OCI-M1 (cell line): ENCODE measurements around the gene BBS12.
A peak's percentile ranks its signal among the peaks of the same experiment; 100 is the strongest.

Experiments used
- DNase-seq: peaks from one replicate; lab custom pipeline; 2025; lab: John Stamatoyannopoulos, UW

BBS12 gene

GRCh38 chr4:122732329-122733026 lies at the start of gene BBS12:
Gene BBS12 (plus strand): TSS chr4:122732704. CDS start chr4:122741893, 9,189 bp downstream.
- DNase-seq, result peak; percentile 100

GRCh38 chr4:122686691-122687090 lies 45.8 kb upstream of the BBS12 start:
- no peak for DNase-seq

DNA sequence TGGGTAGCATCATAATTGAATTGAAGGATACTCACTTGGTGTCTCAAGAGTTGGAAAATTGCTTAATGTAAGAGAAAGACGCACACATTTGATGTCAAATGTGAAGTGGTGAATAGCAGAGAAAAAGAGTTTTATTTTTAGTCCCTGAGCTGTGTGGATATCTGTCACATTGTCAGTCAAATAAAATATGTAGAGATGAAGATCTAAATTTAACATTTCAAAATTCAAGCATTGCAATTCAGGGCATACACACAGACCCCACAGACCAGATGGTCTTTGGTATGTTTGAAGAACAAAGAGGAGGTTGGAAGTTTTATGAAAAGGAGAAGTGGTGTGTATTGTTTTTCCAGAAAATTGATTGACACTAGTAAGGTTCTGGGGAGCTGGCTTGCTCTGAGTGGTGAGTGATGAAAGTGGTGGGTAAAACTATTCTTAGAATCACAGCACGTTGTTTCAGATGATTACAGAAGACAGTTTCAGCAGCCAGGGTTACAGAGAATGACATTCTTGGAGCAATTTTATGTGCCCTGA lies 44.9 kb upstream of the BBS12 start:
- DNase-seq, result peak; percentile 91

- no peak for DNase-seq
Observed at GRCh38 chr4:122688529-122689140, 43.9 kb upstream of the BBS12 start.

DNA sequence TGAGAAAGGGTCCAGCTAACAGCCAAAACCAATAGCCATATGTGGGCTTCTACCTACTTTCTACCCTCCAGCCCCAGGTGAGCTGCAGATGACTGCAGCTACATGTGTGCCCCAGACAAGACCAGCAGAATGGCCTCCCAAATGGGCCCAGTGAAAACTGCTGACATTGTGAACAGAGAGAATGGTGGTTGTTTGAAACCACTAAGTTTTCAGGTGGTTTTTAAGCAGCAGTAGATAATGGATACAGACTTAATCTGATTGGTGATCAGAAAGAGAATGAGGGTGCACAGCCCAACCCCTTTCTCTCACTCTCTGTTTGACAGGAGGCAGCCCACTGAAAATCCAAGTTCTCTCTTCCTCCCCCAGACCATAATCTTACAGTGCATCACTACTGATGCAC lies 42.5 kb upstream of the BBS12 start:
- no peak for DNase-seq

DNA sequence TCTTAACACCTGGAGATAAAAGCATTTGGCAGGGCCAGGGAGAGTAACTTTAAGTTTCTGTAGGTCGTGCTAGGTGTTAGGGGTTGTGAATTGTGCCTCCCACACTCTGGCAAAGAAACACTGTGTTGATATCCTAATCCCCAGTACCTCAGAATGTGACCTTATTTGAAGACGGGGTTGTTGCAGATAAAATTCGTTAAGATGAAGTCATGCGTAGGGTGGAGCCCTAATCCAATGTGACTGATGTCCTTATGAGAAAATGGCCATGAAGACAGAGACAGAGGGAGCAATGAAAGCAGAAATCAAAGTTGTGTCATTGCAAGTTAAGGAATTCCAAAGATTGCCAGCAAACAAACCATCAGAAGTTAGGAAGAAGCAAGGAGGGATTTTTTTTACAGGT lies 40.5 kb upstream of the BBS12 start:
- peak; percentile 52 for DNase-seq

GRCh38 chr4:122692641-122693520 lies 39.6 kb upstream of the BBS12 start:
- DNase-seq, result no peak

DNA sequence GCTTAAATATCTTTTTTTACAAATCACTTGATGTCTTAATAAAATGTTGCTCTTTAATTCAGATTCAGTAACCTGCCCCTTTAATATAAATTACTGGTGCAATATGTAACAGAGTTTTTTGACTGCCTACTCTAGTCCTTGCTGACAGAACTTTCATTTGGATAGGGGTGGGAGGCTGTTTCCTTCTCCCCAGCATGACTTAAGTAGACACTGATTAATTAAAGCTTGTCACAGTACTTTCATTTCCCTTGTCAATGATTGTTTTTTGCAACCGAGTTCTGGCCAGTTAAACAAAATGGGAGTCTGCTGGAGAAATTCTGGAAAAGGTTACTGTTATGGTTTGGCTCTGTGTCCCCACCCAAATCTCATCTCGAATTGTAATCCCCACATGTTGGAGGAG lies 37.3 kb upstream of the BBS12 start:
- DNase-seq, result no peak

GRCh38 chr4:122700178-122700725 lies 32.3 kb upstream of the BBS12 start:
- no peak for DNase-seq

DNA sequence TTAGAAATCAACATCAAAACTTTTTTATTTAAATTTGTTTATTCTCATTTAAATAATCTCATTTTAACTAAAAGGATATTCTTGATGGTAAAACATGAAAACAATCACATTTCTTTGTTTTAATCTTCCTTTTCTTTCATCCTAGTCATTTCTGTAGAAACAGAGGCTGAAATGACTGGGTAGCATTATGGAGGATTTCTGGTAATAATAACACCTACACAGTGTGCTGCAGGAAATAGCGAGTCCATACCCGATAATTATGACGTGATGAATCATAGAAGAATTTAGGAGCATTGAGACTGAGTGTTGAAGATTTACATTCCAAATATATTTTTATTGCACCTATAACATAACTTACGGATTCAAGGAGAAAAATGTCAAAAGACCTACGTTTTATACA lies 31.4 kb upstream of the BBS12 start:
- no peak for DNase-seq

DNA sequence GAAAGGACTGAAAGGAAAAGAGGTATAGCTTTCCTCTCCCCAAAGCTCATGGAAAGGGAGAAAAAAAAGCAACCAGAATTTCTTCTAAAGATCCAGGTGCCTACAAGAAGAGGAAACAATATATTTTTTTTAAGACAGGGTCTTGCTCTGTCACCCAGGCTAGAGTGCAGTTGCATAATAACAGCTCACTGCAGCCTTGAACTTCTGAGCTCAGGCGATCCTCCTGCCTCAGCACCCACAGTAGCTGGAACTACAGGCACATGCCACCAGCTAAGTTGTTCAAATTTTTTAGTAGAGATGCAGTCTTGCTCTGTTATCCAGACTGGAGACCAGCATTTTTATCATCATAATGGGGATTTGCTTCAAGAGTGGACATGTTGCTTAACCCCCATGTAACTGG lies 30.5 kb upstream of the BBS12 start:
- no peak for DNase-seq

DNA sequence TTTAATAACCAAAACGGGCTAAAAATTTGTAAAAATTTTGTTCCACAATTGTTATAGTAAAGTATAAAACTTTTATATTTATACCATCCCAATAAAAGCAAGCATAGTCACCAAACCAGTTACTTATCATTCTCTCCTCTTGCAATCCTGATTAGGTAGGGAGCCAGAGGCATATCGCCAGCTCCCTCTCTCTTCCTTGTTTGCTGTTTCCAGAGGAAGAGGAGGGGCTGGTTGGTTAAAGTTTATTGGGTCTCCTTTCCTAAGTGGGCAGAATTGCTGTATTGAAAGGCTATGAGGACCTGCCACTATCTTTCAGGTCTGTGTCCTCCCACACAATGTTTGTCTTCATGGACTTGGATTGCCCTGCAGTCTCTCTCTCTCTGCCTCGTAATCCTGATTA lies 29.6 kb upstream of the BBS12 start:
- no peak for DNase-seq

GRCh38 chr4:122703868-122704267 lies 28.6 kb upstream of the BBS12 start:
- no peak for DNase-seq

DNA sequence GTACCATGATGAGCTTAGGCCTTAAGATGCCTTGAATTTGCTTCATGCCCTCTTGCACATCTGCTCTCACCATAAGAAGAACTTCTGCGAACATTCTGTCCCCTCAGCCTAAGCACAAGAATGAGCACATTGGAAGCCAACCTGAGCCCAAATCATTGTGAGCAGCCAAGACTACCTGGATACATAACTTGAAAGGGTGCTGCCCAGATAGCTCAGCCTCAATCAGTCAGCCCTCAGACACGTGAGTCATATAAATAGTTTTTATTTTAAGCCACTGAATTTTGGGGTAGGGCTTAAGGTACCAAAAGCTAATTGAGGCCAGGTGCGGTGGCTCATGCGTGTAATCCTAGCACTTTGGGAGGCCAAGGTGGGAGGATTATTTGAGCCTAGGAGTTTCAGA lies 27.5 kb upstream of the BBS12 start:
- no peak for DNase-seq

GRCh38 chr4:122705547-122706117 lies 26.9 kb upstream of the BBS12 start:
- DNase-seq, result no peak

DNA sequence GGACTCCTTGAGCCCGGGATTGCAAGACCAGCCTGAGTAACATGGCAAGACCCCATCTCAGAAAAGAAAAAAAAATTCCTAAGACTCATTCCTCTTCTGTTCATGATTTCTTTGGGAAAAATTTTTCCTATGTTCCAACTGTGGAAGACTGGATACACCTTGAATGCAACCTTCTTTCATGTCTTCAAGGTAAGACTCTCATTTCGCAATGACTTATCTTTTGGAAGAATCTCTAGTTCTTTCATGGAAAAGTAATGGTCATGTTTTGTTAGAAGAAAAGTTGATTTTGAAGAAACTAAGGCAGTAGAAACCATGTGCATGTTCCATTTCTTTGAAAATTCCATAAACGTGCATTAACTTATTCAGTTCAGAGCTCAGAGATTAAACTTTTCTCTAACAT lies 26.0 kb upstream of the BBS12 start:
- DNase-seq, result no peak

DNA sequence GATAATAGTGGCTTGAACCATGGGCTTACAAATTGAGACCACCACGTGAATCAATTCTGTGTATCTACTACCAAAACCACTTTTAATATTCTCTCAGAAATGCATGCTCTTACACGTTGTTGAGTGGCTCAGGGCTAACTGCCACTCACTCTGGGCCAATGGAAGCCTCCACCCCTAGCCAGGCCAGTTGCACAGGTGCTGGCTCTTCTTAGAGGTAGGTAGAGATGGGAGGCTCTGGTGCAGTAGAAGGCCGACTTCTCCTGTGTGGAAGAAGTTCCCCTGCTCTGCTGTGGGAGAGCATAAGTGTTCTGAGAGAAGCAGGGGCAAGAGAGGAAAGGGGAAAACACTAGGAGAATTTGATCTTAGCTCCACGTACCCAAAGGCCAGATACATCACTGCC lies 25.0 kb upstream of the BBS12 start:
- DNase-seq, result no peak

DNA sequence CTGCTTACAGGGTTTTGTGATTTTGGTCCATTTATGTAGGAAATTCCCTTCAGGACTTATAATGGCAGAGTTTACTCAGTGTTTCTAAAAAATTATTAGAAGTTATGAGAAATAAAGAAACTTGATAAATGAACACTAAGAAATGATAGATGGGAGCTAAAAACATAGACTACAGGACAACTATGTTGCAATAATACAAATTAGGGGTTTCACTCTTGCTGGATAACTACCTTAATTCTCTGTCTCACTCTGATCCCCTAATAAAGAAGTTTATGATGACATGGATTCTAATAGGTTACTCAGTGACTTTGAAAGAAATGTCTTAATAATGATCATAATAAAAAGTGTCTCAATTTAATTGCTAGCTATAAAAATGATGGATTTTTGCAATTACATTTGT lies 23.3 kb upstream of the BBS12 start:
- DNase-seq, result no peak

GRCh38 chr4:122710434-122711308 lies 21.8 kb upstream of the BBS12 start:
- DNase-seq, result no peak

GRCh38 chr4:122711919-122712318 lies 20.6 kb upstream of the BBS12 start:
- peak; percentile 40 for DNase-seq

DNA sequence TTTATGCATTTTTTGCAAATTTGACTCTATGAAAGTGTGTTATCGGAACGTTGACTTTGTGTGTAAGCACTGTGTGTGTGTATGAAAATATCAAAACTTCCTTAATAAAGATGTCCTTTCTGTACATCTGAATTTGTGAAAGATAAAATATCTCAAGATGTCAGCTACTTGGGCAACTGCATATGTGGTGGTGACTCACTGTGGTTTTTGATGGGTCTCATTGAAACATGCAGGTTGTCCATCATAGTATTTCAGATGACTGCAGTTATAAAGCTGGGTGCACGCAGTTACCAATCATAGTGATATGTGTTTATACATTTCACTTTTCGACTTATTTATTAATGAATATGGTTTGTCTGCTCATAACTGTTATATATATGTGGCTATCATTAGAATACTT lies 19.7 kb upstream of the BBS12 start:
- DNase-seq, result peak; percentile 80
